OCI-LY1 (cell line): ENCODE data around the gene TNFRSF18.

Experiments used
- EZH2 ChIP-seq: fragments of 200-600 bp; sonication (generic), shearing (Covaris generic); IDR thresholded peaks from 2 replicates; pipeline ENCODE4 v1.8.0; 2017; ENCODE audit warnings: borderline replicate concordance, mixed run types, mild to moderate bottlenecking, antibody characterized with exemption, low read length, moderate library complexity, mixed read lengths
- TF ChIP-seq, protein P1 (sequence below): fragments of 200-600 bp; sonication (generic), shearing (Covaris generic); IDR thresholded peaks from 2 replicates; pipeline ENCODE4 v1.5.1; 2017; ENCODE audit warnings: mild to moderate bottlenecking, antibody characterized with exemption, low read length, moderate library complexity, mixed read lengths

- no peak for TF ChIP-seq EZH2
- TF ChIP-seq, protein P1, sequence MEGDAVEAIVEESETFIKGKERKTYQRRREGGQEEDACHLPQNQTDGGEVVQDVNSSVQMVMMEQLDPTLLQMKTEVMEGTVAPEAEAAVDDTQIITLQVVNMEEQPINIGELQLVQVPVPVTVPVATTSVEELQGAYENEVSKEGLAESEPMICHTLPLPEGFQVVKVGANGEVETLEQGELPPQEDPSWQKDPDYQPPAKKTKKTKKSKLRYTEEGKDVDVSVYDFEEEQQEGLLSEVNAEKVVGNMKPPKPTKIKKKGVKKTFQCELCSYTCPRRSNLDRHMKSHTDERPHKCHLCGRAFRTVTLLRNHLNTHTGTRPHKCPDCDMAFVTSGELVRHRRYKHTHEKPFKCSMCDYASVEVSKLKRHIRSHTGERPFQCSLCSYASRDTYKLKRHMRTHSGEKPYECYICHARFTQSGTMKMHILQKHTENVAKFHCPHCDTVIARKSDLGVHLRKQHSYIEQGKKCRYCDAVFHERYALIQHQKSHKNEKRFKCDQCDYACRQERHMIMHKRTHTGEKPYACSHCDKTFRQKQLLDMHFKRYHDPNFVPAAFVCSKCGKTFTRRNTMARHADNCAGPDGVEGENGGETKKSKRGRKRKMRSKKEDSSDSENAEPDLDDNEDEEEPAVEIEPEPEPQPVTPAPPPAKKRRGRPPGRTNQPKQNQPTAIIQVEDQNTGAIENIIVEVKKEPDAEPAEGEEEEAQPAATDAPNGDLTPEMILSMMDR = no peak
Measured at GRCh38 chr1:1189111-1189510, 17.3 kb downstream of the TNFRSF18 start.
